Loucy (cell line): Measurements from ENCODE around the gene UVSSA.

Experiments used
- H2AFZ ChIP-seq: fragments of 200-600 bp; sonication (generic); 2 replicates; pipeline ENCODE4 v1.6.0; 2016; ENCODE audit warnings: antibody characterized with exemption, mild to moderate bottlenecking, low read length, moderate library complexity
- H3F3A ChIP-seq: fragments of 200-600 bp; 2 replicates; pipeline ENCODE4 v1.6.0; 2016; ENCODE audit warnings: antibody characterized with exemption, low read depth, mild to moderate bottlenecking
- H3K27me3 ChIP-seq: fragments of 200-600 bp; sonication (generic); 2 replicates; pipeline ENCODE4 v1.6.1; 2014; ENCODE audit warnings: low read length, mild to moderate bottlenecking; ENCODE audit not compliant: insufficient read depth, poor library complexity, severe bottlenecking
- H3K36me3 ChIP-seq: fragments of 200-600 bp; sonication (generic); 2 replicates; pipeline ENCODE4 v1.6.1; 2016; ENCODE audit warnings: low read length; ENCODE audit not compliant: insufficient read depth
- H3K4me1 ChIP-seq: fragments of 200-600 bp; sonication (generic); 2 replicates; pipeline ENCODE4 v1.5.1; 2014; ENCODE audit warnings: low read length, mild to moderate bottlenecking; ENCODE audit not compliant: insufficient read depth, poor library complexity, severe bottlenecking
- H3K4me2 ChIP-seq: fragments of 200-600 bp; sonication (generic); 2 replicates; pipeline ENCODE4 v1.6.0; 2014; ENCODE audit warnings: antibody characterized with exemption, low read length, low read depth, mild to moderate bottlenecking; ENCODE audit not compliant: poor library complexity, severe bottlenecking
- H3K4me3 ChIP-seq: fragments of 200-600 bp; sonication (generic); 2 replicates; pipeline ENCODE4 v1.5.1; 2014; ENCODE audit warnings: low read length, mild to moderate bottlenecking, mixed read lengths; ENCODE audit not compliant: poor library complexity, severe bottlenecking
- H3K79me2 ChIP-seq: fragments of 200-600 bp; sonication (generic); 2 replicates; pipeline ENCODE4 v1.6.1; 2014; ENCODE audit warnings: low read length; ENCODE audit not compliant: insufficient read depth
- H3K9ac ChIP-seq: fragments of 200-600 bp; sonication (generic); 2 replicates; pipeline ENCODE4 v1.6.0; 2014; ENCODE audit warnings: mild to moderate bottlenecking, low read depth, low read length, moderate library complexity; ENCODE audit not compliant: poor library complexity, severe bottlenecking
- H3K9me2 ChIP-seq: fragments of 200-600 bp; sonication (generic); replicated peaks from 2 replicates; pipeline ENCODE4 v1.6.1; 2016; ENCODE audit warnings: low read depth, low read length, mixed read lengths
- H3K9me3 ChIP-seq: fragments of 200-600 bp; sonication (generic); 2 replicates; pipeline ENCODE4 v1.6.1; 2014; ENCODE audit warnings: mild to moderate bottlenecking, antibody characterized with exemption, low read length, low read depth; ENCODE audit not compliant: insufficient read depth
- H4K20me1 ChIP-seq: fragments of 200-600 bp; sonication (generic); 2 replicates; pipeline ENCODE4 v1.6.0; 2014; ENCODE audit warnings: antibody characterized with exemption, low read length, mild to moderate bottlenecking; ENCODE audit not compliant: insufficient read depth, poor library complexity, severe bottlenecking
- CTCF ChIP-seq: fragments of 200-600 bp; sonication (generic); conservative IDR thresholded peaks from 2 replicates; pipeline ENCODE4 v1.5.1; 2014; ENCODE audit warnings: mild to moderate bottlenecking, antibody characterized with exemption, low read length
- EZH2phosphoT487 ChIP-seq: fragments of 200-600 bp; IDR thresholded peaks from 2 replicates; pipeline ENCODE4 v1.6.1; 2018; ENCODE audit warnings: antibody characterized with exemption, mild to moderate bottlenecking, moderate library complexity, borderline replicate concordance

The UVSSA gene

GRCh38 chr4:1340861-1341260 is 6.1 kb upstream of the UVSSA start:
- no peak overlapping the region for H3K9ac ChIP-seq
- no peaks in the 10 kb centered on the region for H3K27me3 ChIP-seq
- H3K9me2 ChIP-seq: no peaks in the 10 kb centered on the region
- H3K79me2 ChIP-seq: peaks cover 7% of the 10 kb centered on the region; the same call in 1 of the 2 replicates
- H4K20me1 ChIP-seq: no peaks in the 10 kb centered on the region
- H3K4me1 ChIP-seq: peaks cover 5% of the 10 kb centered on the region
- no peaks in the 10 kb centered on the region for H3F3A ChIP-seq
- peaks cover 53% of the 10 kb centered on the region; the same call in 1 of the 2 replicates for H3K36me3 ChIP-seq
- no peak overlapping the region for H3K4me3 ChIP-seq
- H3K4me2 ChIP-seq: no peak overlapping the region
- H2AFZ ChIP-seq: no peak overlapping the region
- no peaks in the 10 kb centered on the region for H3K9me3 ChIP-seq
- TF ChIP-seq EZH2phosphoT487: no peak
- TF ChIP-seq CTCF: no peak

- Histone ChIP-seq H3K36me3 (peaks cover 42% of the 10 kb centered on the region; the same call in 1 of the 2 replicates), H3K4me1 (peaks cover 5% of the 10 kb centered on the region), H3K4me2 (no peak overlapping the region), H3K9me2 (no peaks in the 10 kb centered on the region), H3K27me3 (no peaks in the 10 kb centered on the region), H3K79me2 (peaks cover 7% of the 10 kb centered on the region; the same call in 1 of the 2 replicates), H3K9me3 (no peaks in the 10 kb centered on the region), H3F3A (no peaks in the 10 kb centered on the region), H2AFZ (no peak overlapping the region), H4K20me1 (no peaks in the 10 kb centered on the region), H3K9ac (no peak overlapping the region), H3K4me3 (no peak overlapping the region)
- TF ChIP-seq CTCF (no peak), EZH2phosphoT487 (no peak)
Observed at GRCh38 chr4:1342003-1342402, 5.0 kb upstream of the UVSSA start.

- H3K4me3 ChIP-seq: peak overlapping the region; percentile 83
- no peaks in the 10 kb centered on the region for H3K9me2 ChIP-seq
- peaks cover 24% of the 10 kb centered on the region for H3K4me1 ChIP-seq
- H3K79me2 ChIP-seq: peaks cover 25% of the 10 kb centered on the region
- H4K20me1 ChIP-seq: no peaks in the 10 kb centered on the region
- H3K27me3 ChIP-seq: no peaks in the 10 kb centered on the region
- H2AFZ ChIP-seq: no peak overlapping the region
- TF ChIP-seq CTCF (no peak), EZH2phosphoT487 (no peak)
- no peak overlapping the region for H3K9ac ChIP-seq
- no peaks in the 10 kb centered on the region for H3K9me3 ChIP-seq
- H3F3A ChIP-seq: no peaks in the 10 kb centered on the region
- H3K4me2 ChIP-seq: peak overlapping the region; percentile 97
- H3K36me3 ChIP-seq: peaks cover 17% of the 10 kb centered on the region; the same call in 1 of the 2 replicates
Observed at GRCh38 chr4:1344696-1345095, 2.3 kb upstream of the UVSSA start.
